OCI-LY3 (cell line): Measurements from ENCODE around the gene CGGBP1.

Experiments
- H2AFZ ChIP-seq: fragments of 200-600, 300-600 bp; shearing (Covaris generic); 2 replicates; pipeline ENCODE4 v1.6.0; 2014; ENCODE audit warnings: antibody characterized with exemption, low read depth, low read length
- H3K27ac ChIP-seq: fragments of 200-600, 300-600 bp; sonication (generic); 2 replicates; pipeline ENCODE4 v1.5.1; 2014; ENCODE audit warnings: mild to moderate bottlenecking, low read length, moderate library complexity, mixed read lengths
- H3K27me3 ChIP-seq: fragments of 200-600, 300-600 bp; sonication (generic); 2 replicates; pipeline ENCODE4 v1.6.1; 2014; ENCODE audit warnings: low read depth, low read length, mixed read lengths
- H3K36me3 ChIP-seq: fragments of 200-600, 300-600 bp; sonication (generic); replicated peaks from 2 replicates; pipeline ENCODE3; 2014; ENCODE audit warnings: low read depth, low read length, mixed read lengths
- H3K4me1 ChIP-seq: fragments of 300-600, 200-600 bp; sonication (generic); 2 replicates; pipeline ENCODE4 v1.6.1; 2014; ENCODE audit warnings: low read length, mixed read lengths
- H3K4me2 ChIP-seq: fragments of 200-600, 300-600 bp; sonication (generic); 2 replicates; pipeline ENCODE4 v1.6.1; 2014; ENCODE audit warnings: low read length, mixed read lengths
- H3K4me3 ChIP-seq: fragments of 300-600, 200-600 bp; sonication (generic); 2 replicates; pipeline ENCODE4 v1.5.1; 2014; ENCODE audit warnings: antibody characterized with exemption, mild to moderate bottlenecking, low read length, moderate library complexity
- H3K79me2 ChIP-seq: fragments of 300-600, 200-600 bp; shearing (Covaris generic); 2 replicates; pipeline ENCODE4 v1.6.1; 2014; ENCODE audit warnings: mild to moderate bottlenecking, low read length, mixed read lengths
- H3K9ac ChIP-seq: fragments of 300-600, 200-600 bp; shearing (Covaris generic); 2 replicates; pipeline ENCODE4 v1.6.0; 2014; ENCODE audit warnings: mild to moderate bottlenecking, low read length, moderate library complexity
- H3K9me3 ChIP-seq: fragments of 200-600, 300-600 bp; shearing (Covaris generic); 2 replicates; pipeline ENCODE4 v1.6.1; 2014; ENCODE audit warnings: low read length, mixed read lengths; ENCODE audit not compliant: insufficient read depth
- H4K20me1 ChIP-seq: fragments of 200-600, 300-600 bp; sonication (generic); 2 replicates; pipeline ENCODE4 v1.6.1; 2016; ENCODE audit warnings: low read length, mixed read lengths; ENCODE audit not compliant: insufficient read depth
- CTCF ChIP-seq: fragments of 200-600, 300-600 bp; sonication (generic); IDR thresholded peaks from 2 replicates; pipeline ENCODE4 v1.5.1; 2014; ENCODE audit warnings: antibody characterized with exemption, low read length, low read depth
- EZH2phosphoT487 ChIP-seq: fragments of 200-600 bp; shearing (Covaris generic); IDR thresholded peaks from 2 replicates; pipeline ENCODE4 v1.6.1; 2018; ENCODE audit warnings: antibody characterized with exemption, mixed run types, low read depth

Gene CGGBP1

GRCh38 chr3:88038566-88038965 lies 20.2 kb downstream of the CGGBP1 start:
- Histone ChIP-seq H3K27me3 (no peaks in the 10 kb centered on the region), H3K4me1 (no peaks in the 10 kb centered on the region), H3K4me3 (no peak overlapping the region), H2AFZ (no peak overlapping the region), H3K36me3 (no peaks in the 10 kb centered on the region), H3K9me3 (no peaks in the 10 kb centered on the region), H3K9ac (no peak overlapping the region), H3K4me2 (no peak overlapping the region), H3K79me2 (no peaks in the 10 kb centered on the region), H3K27ac (no peak overlapping the region), H4K20me1 (no peaks in the 10 kb centered on the region)
- TF ChIP-seq CTCF (no peak), EZH2phosphoT487 (no peak)

GRCh38 chr3:88036221-88036620 lies 22.6 kb downstream of the CGGBP1 start:
- no peaks in the 10 kb centered on the region for H3K79me2 ChIP-seq
- no peaks in the 10 kb centered on the region for H3K27me3 ChIP-seq
- H4K20me1 ChIP-seq, result no peaks in the 10 kb centered on the region
- no peak overlapping the region for H3K27ac ChIP-seq
- H3K9me3 ChIP-seq, result no peaks in the 10 kb centered on the region
- H3K9ac ChIP-seq, result no peak overlapping the region
- H3K4me3 ChIP-seq, result no peak overlapping the region
- peaks cover 9% of the 10 kb centered on the region for H3K4me1 ChIP-seq
- no peaks in the 10 kb centered on the region for H3K36me3 ChIP-seq
- H3K4me2 ChIP-seq, result no peak overlapping the region
- no peak overlapping the region for H2AFZ ChIP-seq
- TF ChIP-seq EZH2phosphoT487 (no peak), CTCF (no peak)

- no peak overlapping the region; the same call in 1 of the 2 replicates for H2AFZ ChIP-seq
- no peak for TF ChIP-seq CTCF
- TF ChIP-seq EZH2phosphoT487, result no peak
- H3K79me2 ChIP-seq, result no peaks in the 10 kb centered on the region
- H3K9me3 ChIP-seq, result no peaks in the 10 kb centered on the region
- no peak overlapping the region for H3K27ac ChIP-seq
- H3K4me3 ChIP-seq, result no peak overlapping the region
- H3K4me2 ChIP-seq, result no peak overlapping the region
- H3K36me3 ChIP-seq, result no peaks in the 10 kb centered on the region
- H3K9ac ChIP-seq, result no peak overlapping the region
- peaks cover 11% of the 10 kb centered on the region for H3K4me1 ChIP-seq
- H3K27me3 ChIP-seq, result no peaks in the 10 kb centered on the region
- no peaks in the 10 kb centered on the region for H4K20me1 ChIP-seq
Measured at GRCh38 chr3:88034491-88035275, 24.1 kb downstream of the CGGBP1 start.

- TF ChIP-seq CTCF (no peak), EZH2phosphoT487 (no peak)
- Histone ChIP-seq H3K27ac (no peak overlapping the region), H2AFZ (0 out of 2 replicates have a peak overlapping the region, but pooled peaks have one; percentile 10)
Measured at GRCh38 chr3:88033808-88034207, 25.0 kb downstream of the CGGBP1 start.

More at GRCh38 chr3:88033808-88034207, 25.0 kb downstream of the CGGBP1 start:
- H3K9ac ChIP-seq, result no peak overlapping the region
- H3K9me3 ChIP-seq, result no peaks in the 10 kb centered on the region
- no peak overlapping the region for H3K4me2 ChIP-seq
- peaks cover 11% of the 10 kb centered on the region for H3K4me1 ChIP-seq
- H3K27me3 ChIP-seq, result no peaks in the 10 kb centered on the region
- H3K36me3 ChIP-seq, result no peaks in the 10 kb centered on the region
- no peak overlapping the region for H3K4me3 ChIP-seq
- no peaks in the 10 kb centered on the region for H4K20me1 ChIP-seq
- H3K79me2 ChIP-seq, result no peaks in the 10 kb centered on the region
